Glutamatergic neuron (in vitro differentiated cells): Measurements from ENCODE around the gene ZDHHC19. TPM values are rescaled to one million over a fixed set of nuclear protein-coding genes. Genes with fewer than 3 reads are reported as not detected.

Source experiments
- DNase-seq: peaks from one replicate; pipeline ENCODE4 v3.0.0; 2022
- H3K27ac Mint-ChIP-seq: one replicate; pipeline ENCODE4 v1.8.0; 2020; ENCODE audit warnings: mild to moderate bottlenecking, mixed read lengths, inconsistent platforms; ENCODE audit not compliant: unreplicated experiment
- H3K27me3 Mint-ChIP-seq: one replicate; pipeline ENCODE4 v1.8.0; 2020; ENCODE audit warnings: mild to moderate bottlenecking, moderate library complexity, mixed read lengths, inconsistent platforms; ENCODE audit not compliant: unreplicated experiment
- H3K36me3 Mint-ChIP-seq: one replicate; pipeline ENCODE4 v1.8.0; 2020; ENCODE audit warnings: mild to moderate bottlenecking, mixed read lengths, inconsistent platforms; ENCODE audit not compliant: unreplicated experiment
- H3K4me1 Mint-ChIP-seq: one replicate; pipeline ENCODE4 v1.8.0; 2020; ENCODE audit warnings: mild to moderate bottlenecking, low read depth, mixed read lengths, inconsistent platforms; ENCODE audit not compliant: unreplicated experiment
- H3K4me3 Mint-ChIP-seq: one replicate; pipeline ENCODE4 v1.8.0; 2020; ENCODE audit warnings: mild to moderate bottlenecking, mixed read lengths, inconsistent platforms; ENCODE audit not compliant: unreplicated experiment
- H3K9me3 Mint-ChIP-seq: one replicate; pipeline ENCODE4 v1.8.0; 2020; ENCODE audit warnings: mild to moderate bottlenecking, moderate library complexity, mixed read lengths, inconsistent platforms; ENCODE audit not compliant: unreplicated experiment
- CTCF ChIP-seq: fragments of 200-600 bp; sonication (generic); IDR thresholded peaks from one replicate; pipeline ENCODE4 v1.5.0; 2021; ENCODE audit not compliant: partially characterized antibody, unreplicated experiment
- total RNA-seq: library from RNA; stranded (reverse); fragmentation: NEBNext Ultra II Directional; extraction: Animal tissue kit (Norgen Biotek cat#: 25700); gene quantifications from one replicate; pipeline ENCODE4 v1.2.1, GENCODE V29; 2021; ENCODE audit not compliant: unreplicated experiment

The ZDHHC19 gene
- total RNA-seq, 1 donor from 2014 or later = 1.2 TPM

DNA sequence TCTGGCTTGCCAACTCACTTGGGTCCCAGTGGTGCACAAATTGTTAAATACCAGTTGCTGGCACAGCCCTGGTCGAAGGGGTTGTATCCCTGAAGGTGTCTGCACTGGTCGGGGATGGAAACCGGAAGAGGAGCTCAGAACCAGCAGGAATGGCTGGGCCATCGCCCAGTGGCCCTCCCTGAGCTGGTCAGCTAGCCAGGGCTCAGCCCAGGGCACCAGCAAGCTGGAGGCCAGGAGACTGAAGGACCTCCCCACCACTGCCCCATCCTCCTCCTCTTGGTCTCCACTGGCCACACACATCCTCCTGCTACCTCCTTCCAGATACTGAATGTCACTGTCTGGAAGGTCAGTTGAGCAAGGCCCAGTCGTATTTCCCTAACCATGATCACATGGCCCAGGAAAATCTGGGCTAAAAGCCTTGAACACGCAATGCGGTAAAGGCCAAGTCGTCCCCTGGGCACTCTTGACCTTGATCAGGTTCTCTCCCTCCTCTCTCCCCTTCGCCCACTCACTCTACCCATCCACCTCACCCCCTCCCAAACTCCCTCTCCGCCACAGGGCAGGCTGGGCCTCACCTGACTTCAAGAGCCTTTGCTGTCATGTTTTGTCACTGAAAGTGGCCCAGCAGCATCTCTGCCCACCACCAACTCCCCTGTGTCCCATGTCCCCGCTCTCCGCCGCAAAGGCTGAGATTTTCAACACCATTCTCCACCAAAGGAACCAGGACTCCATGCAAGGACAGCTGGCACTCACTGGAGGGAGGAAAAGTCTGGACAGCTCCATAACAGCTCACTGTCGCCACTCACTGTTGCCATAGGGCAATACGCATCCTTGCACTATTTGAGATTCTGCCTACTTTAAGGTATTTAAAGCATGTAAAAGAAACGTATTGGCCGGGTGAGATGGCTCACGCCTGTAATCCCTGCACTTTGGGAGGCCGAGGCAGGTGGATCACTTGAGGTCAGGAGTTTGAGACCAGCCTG is 12.1 kb downstream of the ZDHHC19 start:
- no peaks in the 10 kb centered on the region for H3K4me1 Mint-ChIP-seq
- DNase-seq = no peak
- peaks cover 2% of the 10 kb centered on the region for H3K9me3 Mint-ChIP-seq
- no peak overlapping the region for H3K27ac Mint-ChIP-seq
- no peaks in the 10 kb centered on the region for H3K36me3 Mint-ChIP-seq
- no peak for TF ChIP-seq CTCF
- no peak overlapping the region for H3K4me3 Mint-ChIP-seq
- H3K27me3 Mint-ChIP-seq = peaks cover 9% of the 10 kb centered on the region

DNA sequence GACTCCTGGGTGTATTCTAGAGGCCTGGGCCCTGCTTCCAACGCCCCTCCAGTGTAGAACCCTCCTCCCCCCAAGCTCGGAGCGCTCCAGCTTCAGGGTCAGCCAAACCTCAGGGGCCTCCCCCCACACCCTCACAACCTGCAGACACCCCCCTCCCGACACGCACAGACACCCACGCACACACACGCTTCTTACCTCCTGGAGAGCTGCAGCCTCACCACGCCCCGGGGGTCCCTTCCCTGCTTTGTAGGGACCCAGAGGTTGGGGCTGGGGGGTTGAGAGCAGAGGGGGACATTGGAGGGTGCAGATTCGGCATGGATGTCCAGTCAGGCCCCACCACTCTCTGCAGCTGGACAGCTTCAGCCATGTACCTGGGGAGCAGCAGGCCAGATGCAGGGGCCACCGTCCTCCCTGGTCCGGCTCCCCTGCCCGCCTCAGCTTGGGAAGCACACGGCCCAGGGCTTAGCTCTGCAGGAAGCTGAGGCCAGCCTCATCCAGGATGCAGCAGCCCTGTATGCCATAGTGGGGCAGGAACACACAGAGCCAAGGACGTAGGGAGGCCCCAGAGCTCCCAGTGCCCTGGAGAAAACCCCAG is 13.0 kb downstream of the ZDHHC19 start:
- H3K9me3 Mint-ChIP-seq = peaks cover 2% of the 10 kb centered on the region
- H3K4me1 Mint-ChIP-seq = peaks cover under 1% of the 10 kb centered on the region
- peaks cover 9% of the 10 kb centered on the region for H3K27me3 Mint-ChIP-seq
- no peak for DNase-seq
- H3K4me3 Mint-ChIP-seq = no peak overlapping the region
- no peak overlapping the region for H3K27ac Mint-ChIP-seq
- TF ChIP-seq CTCF = no peak
- no peaks in the 10 kb centered on the region for H3K36me3 Mint-ChIP-seq

DNA sequence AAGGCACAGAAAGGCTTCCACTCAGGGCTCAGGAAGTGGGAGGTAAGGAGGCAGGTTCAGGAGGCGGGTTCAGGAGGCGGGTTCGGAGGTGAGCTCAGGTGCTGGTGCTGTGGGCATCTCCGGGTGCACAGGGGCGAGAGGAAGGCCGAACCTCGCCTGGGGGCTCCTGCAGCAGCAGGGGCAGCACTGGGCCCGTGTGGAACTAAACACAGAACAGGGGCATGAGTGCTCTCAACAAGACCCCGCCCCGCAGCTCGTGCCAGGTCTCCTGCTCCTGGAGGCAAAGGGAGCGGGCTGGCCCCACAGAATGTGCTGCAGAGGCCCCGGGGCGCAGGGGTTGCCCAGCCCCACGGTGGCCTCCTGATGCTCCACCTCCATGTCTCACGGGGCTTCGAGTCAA is 13.7 kb downstream of the ZDHHC19 start:
- H3K4me3 Mint-ChIP-seq = no peak overlapping the region
- TF ChIP-seq CTCF = no peak
- peaks cover 4% of the 10 kb centered on the region for H3K4me1 Mint-ChIP-seq
- peaks cover 6% of the 10 kb centered on the region for H3K27me3 Mint-ChIP-seq
- H3K27ac Mint-ChIP-seq = no peak overlapping the region
- no peaks in the 10 kb centered on the region for H3K36me3 Mint-ChIP-seq
- no peak for DNase-seq
- peaks cover under 1% of the 10 kb centered on the region for H3K9me3 Mint-ChIP-seq

- no peaks in the 10 kb centered on the region for H3K9me3 Mint-ChIP-seq
- TF ChIP-seq CTCF = no peak
- DNase-seq = no peak
- no peaks in the 10 kb centered on the region for H3K36me3 Mint-ChIP-seq
- H3K4me3 Mint-ChIP-seq = no peak overlapping the region
- peaks cover 4% of the 10 kb centered on the region for H3K4me1 Mint-ChIP-seq
- H3K27ac Mint-ChIP-seq = no peak overlapping the region
- H3K27me3 Mint-ChIP-seq = peaks cover 5% of the 10 kb centered on the region
These were observed 15.4 kb downstream of the ZDHHC19 start for GRCh38 chr3:196195664-196196265.

GRCh38 chr3:196194542-196194915 is 16.7 kb downstream of the ZDHHC19 start:
- Mint-ChIP-seq H3K36me3 (no peaks in the 10 kb centered on the region), H3K9me3 (no peaks in the 10 kb centered on the region), H3K4me3 (no peak overlapping the region), H3K27ac (no peak overlapping the region), H3K27me3 (peaks cover 5% of the 10 kb centered on the region), H3K4me1 (peaks cover 4% of the 10 kb centered on the region)
- DNase-seq = no peak
- TF ChIP-seq CTCF = no peak
